HG03460 (cell line): ENCODE measurements around the gene KIAA2012.

Experiments
- ATAC-seq: cut with Tn5 transposase; IDR thresholded peaks from one replicate; pipeline ENCODE4 v1.9.1; 2021; ENCODE audit not compliant: unreplicated experiment

KIAA2012 gene

DNA sequence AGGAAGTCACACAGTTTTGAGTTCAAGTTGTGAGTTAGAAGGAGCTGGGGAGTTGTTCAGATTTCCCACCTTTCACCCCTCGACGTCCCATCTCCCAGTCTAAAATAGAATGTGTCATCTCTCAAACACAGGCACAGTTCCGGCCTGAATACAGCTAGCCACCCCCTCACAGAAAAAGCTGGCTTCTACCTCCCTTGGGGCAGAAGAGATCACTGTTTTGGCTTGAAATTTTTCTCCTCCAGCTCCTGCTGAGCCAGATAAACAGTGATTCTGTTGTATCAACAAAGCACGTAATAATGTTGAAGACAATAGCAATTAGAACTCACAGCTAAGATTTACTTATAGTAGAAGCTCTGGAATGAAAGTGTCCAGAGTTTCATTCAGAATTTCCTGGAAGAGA, 74.7 kb downstream of the KIAA2012 start:
- no peak for ATAC-seq

DNA sequence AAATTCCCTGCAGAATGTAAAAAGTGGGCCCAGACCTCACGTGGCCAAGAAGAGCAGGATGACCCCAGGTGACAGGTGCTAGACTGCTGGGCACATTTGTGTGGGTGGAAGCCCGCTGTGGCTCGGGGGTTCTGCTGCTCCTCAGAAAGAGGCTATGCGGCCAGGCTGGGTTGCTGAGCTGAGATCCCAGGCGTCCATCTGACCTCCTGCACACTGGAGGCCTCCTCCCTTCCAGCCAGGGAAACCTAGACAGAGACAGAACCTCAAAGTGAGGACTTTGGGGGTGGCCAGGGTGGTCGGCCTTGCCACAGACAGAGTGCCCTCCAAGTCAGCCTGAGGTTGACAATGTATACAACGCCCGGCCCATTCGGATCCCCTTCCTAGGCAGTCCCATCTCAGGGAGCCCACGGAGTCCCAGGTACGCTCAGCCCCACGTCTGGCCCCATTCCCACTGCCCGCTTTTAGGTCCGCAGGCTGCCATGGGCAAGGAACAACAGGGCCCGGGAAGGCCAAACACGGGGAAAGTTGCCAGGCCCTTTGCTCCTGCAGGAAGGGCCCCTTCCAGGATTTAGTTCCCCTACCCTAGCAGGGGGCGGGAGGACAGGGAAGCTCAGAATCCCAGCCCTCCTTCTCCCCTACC, 75.6 kb downstream of the KIAA2012 start:
- no peak for ATAC-seq

DNA sequence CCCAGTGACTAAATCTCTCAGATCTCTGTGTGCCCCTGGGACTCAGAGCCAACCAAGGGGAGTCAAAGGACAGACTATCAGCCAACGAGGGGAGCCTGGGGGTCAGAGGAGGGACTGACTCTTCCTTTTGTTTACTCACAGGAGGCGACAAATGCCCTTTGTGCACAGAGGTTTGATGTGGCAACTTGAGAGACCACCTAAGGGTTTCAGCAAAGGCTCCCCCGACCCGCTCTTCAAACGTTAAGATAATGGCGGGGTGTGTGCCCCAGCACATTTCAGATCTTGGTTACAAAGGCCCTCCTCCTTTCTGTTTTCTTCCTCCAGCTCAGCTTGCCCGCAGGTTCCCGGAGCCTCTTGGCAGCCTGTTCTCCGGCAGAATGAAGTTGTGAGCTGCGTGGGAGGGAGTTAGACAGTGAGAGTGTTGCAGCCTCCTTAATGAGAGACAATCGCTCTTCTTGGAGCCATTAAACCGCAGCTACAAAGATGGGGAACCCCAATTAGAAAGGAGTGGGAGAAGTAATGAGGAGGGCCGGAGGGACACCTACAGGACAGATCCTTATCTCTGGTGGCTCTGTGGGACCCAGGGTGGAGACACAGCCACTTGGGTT, 76.2 kb downstream of the KIAA2012 start:
- no peak for ATAC-seq

DNA sequence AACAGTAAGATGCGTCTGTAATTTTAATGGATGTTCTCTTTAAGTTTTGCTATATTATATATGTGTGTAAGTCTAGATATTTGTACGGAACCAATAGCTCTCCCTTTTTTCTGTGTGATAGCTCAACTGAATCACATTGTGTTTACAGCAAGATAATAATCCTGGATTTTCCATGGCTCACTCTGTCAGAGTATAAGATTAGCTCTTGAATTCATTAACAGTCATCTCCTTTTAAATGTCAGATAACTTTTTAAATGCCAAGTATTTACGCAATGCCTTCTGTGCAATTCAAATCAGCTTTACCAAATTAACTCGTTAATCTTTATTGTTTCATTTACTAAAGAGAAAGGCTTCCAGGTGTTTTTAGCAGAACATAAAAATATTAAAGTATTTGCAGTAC, 76.9 kb downstream of the KIAA2012 start:
- no peak for ATAC-seq

DNA sequence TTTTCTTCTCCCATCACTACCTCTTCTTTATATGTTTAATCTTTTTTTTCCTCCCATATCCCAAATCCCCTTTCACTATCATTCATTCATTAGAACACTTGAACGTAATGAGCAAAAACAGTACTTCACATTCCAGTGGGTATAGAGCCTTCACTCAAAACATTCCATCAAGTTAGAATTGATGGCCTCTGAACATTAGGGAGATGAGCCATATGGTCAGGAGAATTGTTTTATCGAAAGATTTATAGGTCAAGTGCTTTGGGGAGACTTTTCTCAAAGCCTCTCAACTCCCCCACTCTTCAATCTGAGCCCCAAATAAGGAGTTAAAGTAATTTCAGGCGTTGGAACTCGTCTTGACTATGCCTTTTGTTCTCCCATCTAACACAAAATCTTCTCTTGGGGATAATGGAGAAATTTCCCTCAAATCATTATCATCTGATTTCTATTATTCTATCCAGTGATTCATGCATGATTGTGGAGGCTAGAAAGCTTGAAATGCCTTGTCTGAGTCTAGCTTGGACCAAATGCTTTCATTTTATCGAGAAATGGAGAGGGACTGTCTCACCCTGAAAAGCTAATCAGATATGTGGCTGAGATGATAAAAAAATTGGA, 79.2 kb downstream of the KIAA2012 start:
- ATAC-seq: no peak

DNA sequence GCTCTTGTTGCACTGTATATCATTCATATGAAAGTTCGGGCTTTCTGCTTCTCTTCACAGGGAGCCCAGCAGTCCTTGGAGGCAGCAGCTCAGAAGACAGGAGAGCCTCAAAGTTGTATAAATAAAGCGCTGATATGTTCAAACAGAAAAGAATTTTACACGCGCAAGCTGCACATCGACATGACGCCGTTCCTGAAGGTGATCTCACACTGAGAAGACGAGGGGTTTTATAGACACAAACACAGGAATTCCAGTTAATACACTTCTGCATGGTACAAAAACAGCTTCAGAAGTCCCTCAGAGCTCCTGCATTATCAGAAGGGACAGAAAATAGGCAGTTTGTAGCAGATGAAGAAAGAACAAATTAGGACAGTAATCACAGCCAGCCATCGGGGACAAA, 81.6 kb downstream of the KIAA2012 start:
- ATAC-seq: no peak

DNA sequence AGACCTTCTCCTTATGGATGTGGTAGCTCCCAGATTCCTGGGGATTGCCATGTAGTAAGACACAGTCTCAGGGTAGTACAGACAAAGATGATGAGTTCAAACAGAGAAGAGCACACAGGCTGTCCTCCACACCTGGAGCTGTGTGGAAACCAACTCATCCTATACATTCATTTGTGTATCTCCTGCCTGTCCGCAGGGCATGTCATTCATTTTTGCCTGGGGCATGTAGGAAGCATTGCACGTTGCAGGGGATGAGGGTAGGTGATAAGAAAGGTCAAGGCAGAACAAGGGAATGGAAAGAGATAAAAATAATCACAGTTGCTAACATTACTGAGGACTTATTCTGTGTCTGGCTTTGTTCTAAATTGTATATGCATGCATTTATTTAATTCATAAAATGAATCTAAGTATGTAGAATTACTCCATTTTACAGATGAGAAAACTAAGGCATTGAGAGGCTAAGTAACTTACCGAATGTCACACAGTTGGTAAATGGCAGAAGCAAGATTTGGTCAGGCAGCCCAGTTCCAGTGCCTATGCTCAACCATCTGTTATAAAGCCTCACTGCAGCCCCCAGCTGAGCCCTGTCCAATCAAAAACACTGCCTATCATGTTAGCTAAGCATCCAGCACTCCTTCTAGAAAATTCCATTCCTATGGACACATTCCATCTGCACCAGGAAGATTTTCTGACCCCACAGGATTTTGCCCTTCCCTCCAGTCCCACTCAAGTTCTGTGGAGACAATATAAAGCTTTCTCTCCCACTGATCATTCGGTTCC, 84.3 kb downstream of the KIAA2012 start:
- ATAC-seq: no peak

DNA sequence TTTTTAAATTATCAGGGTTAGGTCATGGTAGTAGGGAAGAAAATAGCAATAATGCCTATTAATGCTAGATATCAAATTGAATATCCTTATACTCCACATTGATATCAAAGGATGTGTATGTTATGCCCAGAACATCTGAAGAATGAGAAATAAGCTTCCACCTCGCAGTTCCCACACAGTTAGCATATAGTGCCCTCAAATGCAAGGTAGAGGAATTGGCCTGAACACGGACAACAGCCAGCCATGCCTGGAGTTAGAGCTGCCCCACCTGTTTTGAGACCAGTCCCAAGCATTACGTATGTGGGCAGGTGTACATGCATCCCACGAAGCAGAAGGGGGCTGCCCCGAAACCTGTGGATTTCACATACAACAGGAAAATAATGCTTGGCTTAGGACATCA, 85.7 kb downstream of the KIAA2012 start:
- no peak for ATAC-seq

DNA sequence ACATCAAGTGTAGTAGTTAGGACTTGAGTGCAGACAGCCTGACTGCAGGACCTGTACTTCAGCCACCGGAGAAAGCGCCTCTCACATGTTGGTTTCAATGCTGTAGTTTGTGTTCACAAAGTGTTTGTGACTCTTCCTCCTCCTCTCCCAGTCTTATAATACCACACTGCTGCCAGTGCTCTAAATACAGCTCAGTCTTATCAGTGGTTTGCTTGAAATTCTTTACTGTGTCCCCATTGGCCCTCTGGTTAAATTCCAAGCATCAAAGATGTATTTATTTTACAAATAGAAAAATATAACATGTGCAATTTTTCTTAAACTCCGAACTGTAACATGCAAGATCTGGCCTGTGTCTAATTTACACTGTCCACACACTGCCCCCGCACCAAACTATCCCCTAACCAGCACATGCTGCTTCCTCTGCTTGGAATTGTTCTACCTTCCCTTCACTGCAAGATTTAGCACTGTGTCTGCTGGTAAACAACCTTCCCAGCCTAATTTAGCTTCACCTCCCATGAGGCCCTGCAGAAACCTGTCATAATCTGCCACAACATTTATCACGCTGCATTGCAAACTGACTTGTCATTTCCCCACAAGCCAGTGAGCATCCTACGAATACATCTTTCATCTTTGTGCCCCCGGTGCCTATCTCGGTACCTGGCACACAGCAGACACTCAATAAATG, 88.2 kb downstream of the KIAA2012 start:
- no peak for ATAC-seq

DNA sequence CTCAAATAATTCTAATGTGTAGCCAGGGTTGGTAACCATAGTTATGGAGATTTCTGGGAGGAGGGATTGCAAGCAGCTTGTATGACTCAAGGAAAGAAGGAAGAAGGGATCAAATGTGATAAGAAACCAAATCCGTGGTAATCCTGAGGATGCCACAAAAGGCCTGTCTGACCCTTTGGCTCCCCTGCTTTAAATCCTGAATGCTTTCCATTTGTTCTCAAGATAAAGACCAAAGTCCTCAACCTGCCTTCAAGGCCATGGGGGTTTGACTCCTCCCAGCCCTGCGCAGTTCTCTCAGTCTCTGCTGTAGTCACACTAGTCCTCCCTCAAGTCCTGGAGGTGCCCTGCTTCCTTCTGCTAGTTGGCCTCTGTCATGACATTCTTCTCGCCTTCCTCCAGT, 91.4 kb downstream of the KIAA2012 start:
- ATAC-seq: no peak

DNA sequence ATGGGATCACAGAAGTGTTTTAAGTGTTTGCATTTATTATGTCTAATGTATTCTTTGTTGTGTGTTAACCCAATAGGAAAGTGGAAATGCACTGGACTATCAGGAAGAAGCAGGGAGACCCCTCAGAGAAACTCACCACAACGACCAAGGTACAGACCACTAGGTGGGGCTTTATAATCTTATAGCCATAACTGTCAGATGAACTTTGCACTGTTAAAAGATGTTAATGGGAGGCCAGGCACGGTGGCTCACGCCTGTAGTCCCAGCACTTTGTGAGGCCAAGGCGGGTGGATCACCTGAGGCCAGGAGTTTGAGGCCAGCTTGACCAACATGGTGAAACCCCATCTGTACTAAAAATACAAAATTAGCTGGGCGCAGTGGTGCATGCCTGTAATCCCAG, 92.2 kb downstream of the KIAA2012 start:
- no peak for ATAC-seq

DNA sequence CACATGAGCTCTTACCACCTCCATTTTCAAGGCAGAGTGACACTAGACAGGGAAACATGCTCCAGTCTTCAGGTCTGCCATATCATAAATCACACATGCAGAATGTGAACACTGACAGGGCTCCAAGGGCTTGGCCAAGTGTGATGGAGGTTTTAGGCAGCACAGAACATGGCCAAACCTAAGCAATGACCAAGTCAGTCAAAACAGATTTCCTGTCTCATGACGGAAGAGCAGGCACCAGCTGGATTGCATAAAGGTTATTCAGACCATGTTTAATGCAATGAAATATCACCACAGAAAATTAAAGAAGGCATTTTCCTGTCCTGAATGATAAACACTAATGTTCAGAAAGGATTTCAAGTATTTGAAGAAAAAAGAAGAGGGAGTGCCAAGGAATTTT, 92.9 kb downstream of the KIAA2012 start:
- no peak for ATAC-seq

DNA sequence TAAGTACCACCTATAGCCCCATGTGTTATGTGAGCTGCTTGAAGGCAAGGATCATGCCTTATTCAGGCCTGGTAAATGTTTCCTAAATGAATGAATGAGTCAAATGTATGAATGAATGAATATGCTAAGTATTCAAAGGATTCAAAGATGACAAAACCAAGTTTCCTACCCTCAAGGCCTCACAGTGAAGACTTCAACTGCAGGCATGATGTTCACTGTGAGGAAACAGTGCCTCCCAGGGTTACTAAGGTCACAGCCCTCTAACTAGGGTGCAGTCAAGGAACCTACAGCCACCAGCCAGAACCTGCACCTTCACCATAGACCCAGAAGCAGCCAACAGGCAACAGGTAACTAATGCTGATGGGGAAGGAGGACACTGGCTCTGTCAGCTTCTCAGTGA, 96.1 kb downstream of the KIAA2012 start:
- no peak for ATAC-seq

DNA sequence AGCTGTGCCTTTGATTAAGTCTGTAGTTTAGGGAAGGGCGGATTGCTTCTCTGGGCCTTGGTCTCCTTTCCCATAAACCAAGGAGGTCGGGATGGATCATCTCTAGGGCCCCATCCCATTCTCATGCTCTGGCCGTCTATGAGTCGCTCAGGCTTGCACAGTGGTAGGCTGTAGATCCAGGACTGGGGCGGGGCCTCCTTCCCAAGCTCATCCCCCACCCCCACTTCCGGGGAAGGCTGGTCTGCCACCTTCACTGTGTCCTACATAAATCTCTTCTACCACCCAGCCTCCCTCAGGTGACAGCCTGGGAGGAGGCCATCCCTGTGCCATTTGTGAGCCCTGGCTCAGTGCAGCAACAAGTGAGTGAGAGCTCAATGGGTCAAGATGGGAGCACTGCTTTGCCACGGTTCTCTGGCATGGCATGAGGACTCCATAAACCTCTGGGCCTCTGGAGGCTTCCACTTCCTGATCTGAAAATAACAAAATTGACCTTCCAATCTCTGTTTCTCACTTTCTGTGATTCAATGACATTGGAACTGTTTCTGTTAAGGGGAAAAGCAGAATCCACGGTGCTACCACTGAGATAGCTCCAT, 96.9 kb downstream of the KIAA2012 start:
- no peak for ATAC-seq

DNA sequence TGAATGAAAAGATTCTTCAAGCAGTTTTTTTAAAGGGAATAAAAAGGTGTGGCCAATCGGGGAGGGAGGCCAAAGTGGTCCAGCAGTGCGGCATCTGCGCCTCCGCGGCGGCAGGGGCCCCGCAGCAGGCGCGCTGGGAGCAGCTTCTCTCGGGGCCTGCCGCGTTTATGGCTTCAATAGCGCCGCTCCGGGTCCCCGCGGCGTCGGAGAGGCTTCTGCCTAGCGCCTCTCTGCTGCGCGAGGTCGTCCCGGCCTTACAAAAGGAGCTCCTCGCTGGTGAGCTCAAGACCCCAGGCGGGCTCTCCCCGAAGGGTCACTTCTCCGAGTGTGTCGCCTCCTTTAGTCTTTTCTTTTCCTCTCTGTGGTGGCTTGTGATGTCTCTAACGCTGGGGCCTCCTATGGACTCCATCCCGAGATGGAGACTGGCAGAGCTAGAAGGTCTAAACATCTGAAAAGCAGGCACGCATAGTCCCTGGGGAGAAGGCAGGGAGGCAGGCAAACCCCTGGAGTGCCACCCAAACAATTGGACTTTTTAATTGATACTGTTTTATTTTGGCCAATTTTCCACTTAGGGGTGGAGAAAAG, 98.3 kb downstream of the KIAA2012 start:
- ATAC-seq: no peak

DNA sequence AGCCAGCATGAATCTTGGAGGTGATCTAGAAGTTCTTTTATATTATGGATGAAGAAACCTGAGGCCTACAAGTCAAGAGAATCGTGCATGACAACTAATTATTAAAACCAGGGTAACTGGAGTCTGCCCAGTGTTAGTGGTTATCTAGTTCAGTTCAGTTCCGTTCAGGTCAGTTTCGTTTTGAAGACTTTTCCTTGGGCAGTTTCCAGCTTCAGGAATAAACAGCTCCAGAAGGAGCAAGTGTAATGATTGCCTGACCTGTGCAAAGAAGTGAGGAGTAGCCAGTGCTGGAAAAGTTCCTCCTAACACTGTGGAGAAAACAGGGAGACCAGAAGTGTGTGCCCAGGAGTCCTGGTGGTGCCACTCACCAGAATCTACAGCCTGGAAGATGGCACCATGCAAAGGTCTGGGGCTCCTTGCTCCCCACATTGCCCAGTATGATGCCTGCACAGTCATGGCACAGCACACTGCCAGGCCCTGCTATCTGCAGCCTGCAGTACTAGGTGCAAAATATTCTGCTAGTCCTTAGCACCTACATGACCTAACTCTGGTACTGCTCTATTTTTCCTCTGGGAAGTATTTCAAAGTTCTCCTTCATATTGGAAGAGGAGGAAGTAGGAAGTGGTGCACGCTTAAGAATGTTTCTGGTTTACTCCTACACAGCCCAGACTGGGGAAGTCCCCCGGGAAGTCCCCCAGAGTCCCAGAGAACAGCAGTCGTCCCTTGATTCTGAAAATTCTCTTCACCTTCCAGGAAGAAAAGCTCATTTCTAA, 99.6 kb downstream of the KIAA2012 start:
- ATAC-seq: peak; percentile 67

DNA sequence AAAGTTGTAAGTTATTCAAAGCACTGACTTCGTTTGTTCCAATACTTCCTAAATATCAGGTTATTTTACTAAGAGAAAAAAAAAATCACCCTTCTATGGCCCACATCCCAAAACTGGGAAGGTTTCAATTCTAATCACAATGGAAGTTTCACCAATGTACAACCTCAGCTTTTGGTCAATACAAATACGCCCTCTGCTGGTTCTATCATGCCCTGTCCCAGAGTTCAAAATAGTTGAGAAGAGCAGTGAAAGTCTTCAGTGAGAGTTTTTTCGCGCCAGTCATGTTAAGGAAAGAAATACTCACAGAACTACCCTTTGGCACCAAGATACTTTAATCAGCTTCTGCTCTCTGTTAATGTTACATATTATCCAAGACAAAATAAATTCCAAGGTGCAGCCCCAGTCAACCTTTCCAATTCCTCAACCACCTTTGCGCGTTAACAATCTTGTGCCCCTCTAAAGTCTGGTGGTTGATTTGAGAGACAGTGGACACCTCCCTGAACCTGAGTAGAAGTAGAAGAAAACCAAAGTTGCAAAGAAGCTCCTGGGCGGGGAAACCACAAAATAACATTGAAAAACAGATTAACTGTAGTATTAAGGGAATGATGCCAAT, 105.4 kb downstream of the KIAA2012 start:
- no peak for ATAC-seq

DNA sequence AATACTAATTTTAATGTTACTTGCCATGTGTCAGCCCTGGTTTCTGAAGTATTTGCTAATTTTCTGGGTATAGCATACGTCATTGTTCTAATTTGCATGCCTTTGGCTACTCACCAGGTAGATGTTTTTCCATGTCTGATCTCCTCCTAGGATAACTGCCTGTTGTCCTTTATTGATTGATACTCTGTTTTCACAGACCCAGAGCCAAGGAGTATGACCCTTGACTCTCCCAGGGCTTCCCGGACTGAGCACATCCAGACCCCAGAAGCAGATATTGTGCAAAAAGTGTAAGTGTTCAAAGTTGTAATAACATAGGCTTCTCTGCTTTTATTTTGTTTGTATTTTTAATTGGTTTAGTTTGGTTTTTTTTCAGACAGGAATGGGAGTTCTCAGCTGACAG, 111.5 kb downstream of the KIAA2012 start:
- no peak for ATAC-seq

DNA sequence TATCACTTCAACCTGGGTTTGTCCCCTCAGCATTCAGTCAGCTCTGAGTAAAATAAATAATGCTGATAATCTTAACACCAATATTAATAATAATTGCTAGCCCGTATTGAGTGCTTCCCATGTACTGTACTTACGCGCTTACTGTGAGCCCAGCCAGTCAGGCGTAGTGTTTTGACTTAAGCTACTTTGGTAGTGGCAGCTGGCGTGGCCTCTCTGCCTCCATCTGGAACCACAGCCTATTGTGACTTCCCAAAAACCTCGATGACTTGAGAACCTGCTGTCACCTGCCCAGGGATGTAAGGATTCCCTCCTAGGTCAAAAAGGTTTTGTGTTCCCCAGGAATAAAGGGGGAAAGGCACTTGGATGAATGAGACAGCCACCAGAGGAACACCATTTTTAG, 112.1 kb downstream of the KIAA2012 start:
- no peak for ATAC-seq
